GM19023 (cell line): Measurements from ENCODE around the gene CISD3.
"Not testable (repeated sequence)": the region's sequence is repeated elsewhere in the genome, so short reads cannot be mapped to it uniquely, and the experiment has no call there.

Experiments used
- ATAC-seq: cut with Tn5 transposase; IDR thresholded peaks from one replicate; pipeline ENCODE4 v1.9.1; 2021; ENCODE audit warnings: mild to moderate bottlenecking, moderate library complexity; ENCODE audit not compliant: unreplicated experiment

CISD3 gene

GRCh38 chr17:38707678-38708351, 22.3 kb upstream of the CISD3 start:
- no peak for ATAC-seq

GRCh38 chr17:38709104-38709820, 20.9 kb upstream of the CISD3 start:
- no peak for ATAC-seq

GRCh38 chr17:38709864-38710603, 20.1 kb upstream of the CISD3 start:
- no peak for ATAC-seq

- ATAC-seq, result no peak
Measured at GRCh38 chr17:38710604-38710962, 19.6 kb upstream of the CISD3 start.

GRCh38 chr17:38710985-38711384, 19.2 kb upstream of the CISD3 start:
- no peak for ATAC-seq

GRCh38 chr17:38711792-38712571, 18.2 kb upstream of the CISD3 start:
- no peak for ATAC-seq

GRCh38 chr17:38712593-38712992, 17.5 kb upstream of the CISD3 start:
- ATAC-seq, result no peak

GRCh38 chr17:38713456-38714075, 16.6 kb upstream of the CISD3 start:
- ATAC-seq, result no peak

- ATAC-seq, result no peak
Measured at GRCh38 chr17:38715216-38715943, 14.8 kb upstream of the CISD3 start.

- no peak for ATAC-seq
Measured at GRCh38 chr17:38716368-38717005, 13.7 kb upstream of the CISD3 start.

GRCh38 chr17:38717139-38717745, 12.9 kb upstream of the CISD3 start:
- no peak for ATAC-seq

GRCh38 chr17:38719289-38719942, 10.7 kb upstream of the CISD3 start:
- no peak for ATAC-seq

GRCh38 chr17:38719943-38720641, 10.0 kb upstream of the CISD3 start:
- ATAC-seq, result no peak

GRCh38 chr17:38720941-38721340, 9.2 kb upstream of the CISD3 start:
- no peak for ATAC-seq

GRCh38 chr17:38721802-38722201, 8.3 kb upstream of the CISD3 start:
- ATAC-seq, result no peak

GRCh38 chr17:38724337-38724988, 5.7 kb upstream of the CISD3 start:
- ATAC-seq, result no peak

GRCh38 chr17:38725066-38725465, 5.1 kb upstream of the CISD3 start:
- no peak for ATAC-seq

GRCh38 chr17:38726145-38726544, 4.0 kb upstream of the CISD3 start:
- ATAC-seq, result not testable (repeated sequence)
